B cell (primary cell): ENCODE measurements around the gene CDH20. TPM values are rescaled to one million over a fixed set of nuclear protein-coding genes. Genes with fewer than 3 reads are reported as not detected.

Source experiments
- ATAC-seq: fragments of 200-7000 bp; cut with Tn5 transposase; one replicate; pipeline ENCODE4 v1.10.0; 2021; ENCODE audit warnings: low read depth, mild to moderate bottlenecking, moderate number of reproducible peaks, moderate library complexity
- CTCF ChIA-PET: fragments of 350-600 bp; sonication (Branson Sonifier 250); formaldehyde crosslinking; loops from one replicate; lab custom pipeline; 2021; ENCODE audit warnings: antibody characterized with exemption, inconsistent platforms; lab: Charles Lee
- POLR2A ChIA-PET: fragments of 350-600 bp; sonication (Branson Sonifier 250); formaldehyde crosslinking; loops from one replicate; lab custom pipeline; 2021; ENCODE audit warnings: antibody characterized with exemption; lab: Charles Lee
- DNase-seq: peaks from one replicate; pipeline ENCODE4 v3.0.0; 2013
- H2AFZ ChIP-seq: 2 replicates; pipeline ENCODE4 v1.6.1; 2012; ENCODE audit warnings: mild to moderate bottlenecking, low read depth, low read length; ENCODE audit not compliant: insufficient read depth, poor library complexity, severe bottlenecking
- H3K27ac ChIP-seq, 2 donors: 1 replicate in 1 of 2; 2 replicates in 1 of 2; pipeline ENCODE4 v1.5.1; 2012 to 2013; ENCODE audit warnings: low read length in 2 of 2, mild to moderate bottlenecking in 2 of 2, moderate library complexity in 1 of 2
- H3K27me3 ChIP-seq, 4 experiments: fragments of 200-600 bp in 1 of 4; sonication (generic) in 1 of 4; replicated peaks in 1 of 4; 1 replicate in 2 of 4; 2 replicates in 2 of 4; pipeline versions ENCODE4 v1.6.1 to v1.7.0; 2013 to 2016; ENCODE audit warnings: low read length in 3 of 4, mild to moderate bottlenecking in 2 of 4, mixed read lengths in 1 of 4, moderate library complexity in 1 of 4; ENCODE audit not compliant: insufficient read depth in 4 of 4, control insufficient read depth in 3 of 4; ENCODE audit errors: control extremely low read depth in 1 of 4
- H3K36me3 ChIP-seq, 2 experiments: replicated peaks in 1 of 2; 1 replicate in 1 of 2; 2 replicates in 1 of 2; pipeline versions ENCODE4 v1.6.1 to v1.7.1; 2013; ENCODE audit warnings: low read length in 1 of 2; ENCODE audit not compliant: insufficient read depth in 2 of 2, control insufficient read depth in 1 of 2; ENCODE audit errors: control extremely low read depth in 1 of 2, extremely low read depth in 1 of 2
- H3K4me1 ChIP-seq, 2 donors: fragments of 200-600 bp in 1 of 2; sonication (generic) in 1 of 2; 1 replicate in 1 of 2; 2 replicates in 1 of 2; pipeline versions ENCODE4 v1.5.1 to v1.6.1; 2013 to 2017; ENCODE audit warnings: low read length in 2 of 2; ENCODE audit not compliant: control insufficient read depth in 2 of 2, insufficient read depth in 2 of 2
- H3K4me2 ChIP-seq: replicated peaks from 2 replicates; pipeline ENCODE3; 2012; ENCODE audit warnings: mild to moderate bottlenecking, low read depth, low read length; ENCODE audit not compliant: poor library complexity, severe bottlenecking
- H3K4me3 ChIP-seq, 5 experiments: fragments of 200-600 bp in 1 of 5; sonication (generic) in 1 of 5; 1 replicate in 3 of 5; 2 replicates in 2 of 5; pipeline versions ENCODE4 v1.5.1 to v1.7.0; 2011 to 2016; ENCODE audit warnings: low read length in 4 of 5, mild to moderate bottlenecking in 4 of 5, low read depth in 2 of 5, control low read depth in 1 of 5, moderate library complexity in 1 of 5; ENCODE audit not compliant: insufficient read depth in 1 of 5; ENCODE audit errors: control extremely low read depth in 1 of 5, extremely low read depth in 1 of 5
- H3K79me2 ChIP-seq: fragments of 200-600 bp; sonication (generic); one replicate; pipeline ENCODE4 v1.6.0; 2016; ENCODE audit warnings: low read length; ENCODE audit not compliant: control insufficient read depth, insufficient read depth
- H3K9ac ChIP-seq: fragments of 200-600 bp; sonication (generic); 2 replicates; pipeline ENCODE4 v1.6.1; 2017; ENCODE audit warnings: mild to moderate bottlenecking, low read length, moderate library complexity
- H3K9me3 ChIP-seq, 3 donors: one replicate each; pipeline versions ENCODE4 v1.6.1 to v1.7.1; 2013; ENCODE audit warnings: low read length in 2 of 3; ENCODE audit not compliant: control insufficient read depth in 2 of 3, insufficient read depth in 1 of 3; ENCODE audit errors: control extremely low read depth in 1 of 3
- H4K20me1 ChIP-seq: 2 replicates; pipeline ENCODE4 v1.6.0; 2012; ENCODE audit warnings: mild to moderate bottlenecking, low read length; ENCODE audit not compliant: insufficient read depth, control insufficient read depth, poor library complexity, severe bottlenecking
- H3K27ac Mint-ChIP-seq: one replicate; pipeline ENCODE4 v1.8.0; 2021; ENCODE audit warnings: mixed read lengths
- H3K27me3 Mint-ChIP-seq: one replicate; pipeline ENCODE4 v1.8.0; 2021; ENCODE audit warnings: mixed read lengths
- H3K4me1 Mint-ChIP-seq: one replicate; pipeline ENCODE4 v1.8.0; 2021; ENCODE audit warnings: mixed read lengths
- H3K4me3 Mint-ChIP-seq: one replicate; pipeline ENCODE4 v1.8.0; 2021; ENCODE audit warnings: mixed read lengths
- H3K9me3 Mint-ChIP-seq: one replicate; pipeline ENCODE4 v1.8.0; 2022; ENCODE audit warnings: mixed read lengths; ENCODE audit not compliant: insufficient read depth
- CTCF ChIP-seq: fragments of 200-600 bp; IDR thresholded peaks from one replicate; pipeline ENCODE4 v1.8.0; 2022; ENCODE audit warnings: antibody characterized with exemption, mild to moderate bottlenecking
- EZH2 ChIP-seq: IDR thresholded peaks from 2 replicates; pipeline ENCODE4 v1.6.1; 2012; ENCODE audit warnings: borderline replicate concordance, low read depth, mild to moderate bottlenecking, moderate library complexity, low read length; ENCODE audit not compliant: insufficient read depth, poor library complexity, severe bottlenecking
- WGBS: methylation state at CpG from one replicate; pipeline ENCODE4 v1.1.5; 2013; ENCODE audit warnings: missing lambda C conversion rate; ENCODE audit not compliant: insufficient coverage; 5-methylcytosine and 5-hydroxymethylcytosine counted together
- intact Hi-C: fragments of 100-400 bp; cut with micrococcal nuclease; formaldehyde crosslinking; loops from one replicate; pipeline ENCODE4 v1.10.0; 2022
- polyA plus RNA-seq: library from polyadenylated mRNA; depleted of rRNA; stranded (reverse); fragments of >200 nt; gene quantifications from 2 replicates; pipeline ENCODE4 v1.2.3, GENCODE V29; 2012
- total RNA-seq, 2 donors: library from RNA; stranded (reverse); fragments of 120-200 nt in 1 of 2; gene quantifications; 1 replicate in 1 of 2; 2 replicates in 1 of 2; pipeline versions ENCODE4 v1.2.3 to v1.2.4, GENCODE V29; 2013 to 2022

CDH20 gene
- total and polyA plus RNA-seq, 2 donors (not counting 1 experiment from before 2014, with no cell fraction given): 0.09 TPM; not detected in 1

GRCh38 chr18:61428266-61428665, 95.0 kb downstream of the CDH20 start:
- CTCF ChIA-PET: no interaction called here
- Histone ChIP-seq H2AFZ (no peak overlapping the region), H3K27me3 (no peaks in the 10 kb centered on the region), H3K27ac (no peak overlapping the region), H3K36me3 (no peaks in the 10 kb centered on the region), H3K79me2 (no peaks in the 10 kb centered on the region), H3K4me1 (no peaks in the 10 kb centered on the region), H3K4me3 (no peak overlapping the region), H3K9ac (no peak overlapping the region), H3K9me3 (no peaks in the 10 kb centered on the region), H4K20me1 (no peaks in the 10 kb centered on the region), H3K4me2 (no peak overlapping the region)
- TF ChIP-seq EZH2 (no peak), CTCF (no peak)
- no peaks in the 10 kb centered on the region for H3K4me1 Mint-ChIP-seq
- no peaks in the 10 kb centered on the region for H3K9me3 Mint-ChIP-seq
- H3K27me3 Mint-ChIP-seq: peaks cover 5% of the 10 kb centered on the region
- H3K27ac Mint-ChIP-seq: no peak overlapping the region
- ATAC-seq (no peak), DNase-seq (no peak)
- 88% methylated on average over 1 of the region's 4 CpGs for WGBS
- POLR2A ChIA-PET: no interaction called here
- intact Hi-C loops: no loop called here
- no peak overlapping the region for H3K4me3 Mint-ChIP-seq

- Histone ChIP-seq H3K4me1 (no peaks in the 10 kb centered on the region), H3K27ac (no peak overlapping the region), H3K79me2 (no peaks in the 10 kb centered on the region), H3K9me3 (peaks cover 0 to 2% (median 0%) of the 10 kb centered on the region in 3 donors), H3K4me2 (no peak overlapping the region), H3K9ac (no peak overlapping the region), H4K20me1 (no peaks in the 10 kb centered on the region), H2AFZ (no peak overlapping the region), H3K36me3 (no peaks in the 10 kb centered on the region), H3K27me3 (no peaks in the 10 kb centered on the region), H3K4me3 (no peak overlapping the region)
- POLR2A ChIA-PET: no interaction called here
- Mint-ChIP-seq H3K4me3 (no peak overlapping the region), H3K4me1 (no peaks in the 10 kb centered on the region), H3K9me3 (no peaks in the 10 kb centered on the region), H3K27me3 (peaks cover 5% of the 10 kb centered on the region), H3K27ac (no peak overlapping the region)
- DNase-seq (no peak), ATAC-seq (no peak)
- CTCF ChIA-PET: interaction anchor here (1.0 kb wide), 1 partner anchor 25 kb away, joined by 3 read pairs; no protein-coding TSS in a partner anchor
- intact Hi-C loops: no loop called here
- no CpG with 5 or more reads among the region's 1 CpG for WGBS
- TF ChIP-seq EZH2 (no peak), CTCF (no peak)
Observed at GRCh38 chr18:61432590-61432989, 99.4 kb downstream of the CDH20 start.
